Muscle of leg (tissue), 11 donors: ENCODE data around the gene RBM46. TPM values are rescaled to one million over a fixed set of nuclear protein-coding genes. Genes with fewer than 3 reads are reported as not detected.
A peak's percentile ranks its signal among the peaks of the same experiment; 100 is the strongest.
"Not testable (repeated sequence)": the region's sequence is repeated elsewhere in the genome, so short reads cannot be mapped to it uniquely, and the experiment has no call there.

ENCODE experiments used
- DNase-seq: peaks from one replicate; pipeline ENCODE4 v3.0.0; 2013
- H3K27ac ChIP-seq: one replicate; pipeline ENCODE4 v1.5.1; 2013; ENCODE audit warnings: mild to moderate bottlenecking, low read length, control low read depth
- H3K27me3 ChIP-seq: one replicate; pipeline ENCODE4 v1.6.1; 2013; ENCODE audit warnings: low read length; ENCODE audit not compliant: control insufficient read depth, insufficient read depth
- H3K36me3 ChIP-seq: one replicate; pipeline ENCODE4 v1.6.1; 2013; ENCODE audit warnings: low read length; ENCODE audit not compliant: control insufficient read depth, insufficient read depth
- H3K4me1 ChIP-seq: one replicate; pipeline ENCODE4 v1.6.1; 2013; ENCODE audit warnings: low read length; ENCODE audit not compliant: control insufficient read depth, insufficient read depth
- H3K4me3 ChIP-seq: one replicate; pipeline ENCODE4 v1.5.1; 2013; ENCODE audit warnings: low read length, control low read depth
- H3K9me3 ChIP-seq: replicated peaks from 2 replicates; pipeline ENCODE4 v1.6.1; 2013; ENCODE audit warnings: low read depth, low read length; ENCODE audit not compliant: control insufficient read depth
- WGBS: methylation state at CpG from one replicate; pipeline ENCODE4 v1.1.5; 2013; ENCODE audit warnings: missing lambda C conversion rate; ENCODE audit not compliant: insufficient coverage; 5-methylcytosine and 5-hydroxymethylcytosine counted together
- polyA plus RNA-seq, 8 donors: library from polyadenylated mRNA; unstranded; fragments of 120-200 nt; gene quantifications; one replicate each; pipeline versions ENCODE4 v1.2.1 to v1.2.3, GENCODE V29; 2013; ENCODE audit warnings: inconsistent platforms in 1 of 8, low replicate concordance in 1 of 8; ENCODE audit not compliant: insufficient read length in 8 of 8, insufficient read depth in 1 of 8
- total RNA-seq: library from RNA; stranded (reverse); fragments of 120-200 nt; gene quantifications from one replicate; pipeline ENCODE4 v1.2.4, GENCODE V29; 2013

RBM46 gene
- total and polyA plus RNA-seq, 9 donors: 0.03 to 0.11 (median 0.07) TPM; not detected in 3

GRCh38 chr4:154836030-154836429 is 55.0 kb downstream of the RBM46 start:
- H3K9me3 ChIP-seq: peaks cover 2% of the 10 kb centered on the region
- no peak overlapping the region for H3K27ac ChIP-seq
- H3K4me3 ChIP-seq: no peak overlapping the region
- WGBS: 40% methylated on average over 1 of the region's 3 CpGs
- no peaks in the 10 kb centered on the region for H3K4me1 ChIP-seq
- no peak for DNase-seq
- H3K27me3 ChIP-seq: no peaks in the 10 kb centered on the region
- no peaks in the 10 kb centered on the region for H3K36me3 ChIP-seq

DNA sequence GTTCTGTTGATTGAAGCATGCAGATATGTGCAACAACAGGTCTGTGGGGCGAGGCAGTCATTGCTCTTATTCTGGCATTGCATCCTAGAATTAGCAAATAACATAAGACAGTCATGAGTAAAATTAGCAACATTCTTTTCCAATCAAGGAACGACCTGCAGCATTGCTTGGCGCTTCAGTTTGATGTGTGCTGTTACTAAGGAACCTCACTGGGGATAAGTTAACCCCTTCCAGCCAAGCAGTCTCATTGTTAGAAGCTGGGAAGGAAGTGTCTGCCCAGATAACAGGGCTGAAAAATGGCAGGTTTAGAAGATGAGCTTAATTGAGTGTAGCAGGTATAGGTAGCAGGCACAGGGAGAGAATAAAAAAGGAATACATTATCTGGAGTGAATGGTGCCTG is 55.4 kb downstream of the RBM46 start:
- H3K4me1 ChIP-seq: no peaks in the 10 kb centered on the region
- no CpG with 5 or more reads among the region's 3 CpGs for WGBS
- no peak overlapping the region for H3K27ac ChIP-seq
- peaks cover 2% of the 10 kb centered on the region for H3K9me3 ChIP-seq
- H3K27me3 ChIP-seq: no peaks in the 10 kb centered on the region
- H3K36me3 ChIP-seq: no peaks in the 10 kb centered on the region
- no peak overlapping the region for H3K4me3 ChIP-seq
- no peak for DNase-seq

GRCh38 chr4:154838155-154838554 is 57.1 kb downstream of the RBM46 start:
- WGBS: no CpG with 5 or more reads among the region's 3 CpGs
- H3K4me1 ChIP-seq: no peaks in the 10 kb centered on the region
- H3K9me3 ChIP-seq: peaks cover 2% of the 10 kb centered on the region
- no peak for DNase-seq
- H3K27me3 ChIP-seq: no peaks in the 10 kb centered on the region
- no peaks in the 10 kb centered on the region for H3K36me3 ChIP-seq
- no peak overlapping the region for H3K27ac ChIP-seq
- no peak overlapping the region for H3K4me3 ChIP-seq

GRCh38 chr4:154838694-154839093 is 57.6 kb downstream of the RBM46 start:
- Histone ChIP-seq H3K27me3 (no peaks in the 10 kb centered on the region), H3K4me3 (no peak overlapping the region), H3K9me3 (peaks cover 2% of the 10 kb centered on the region), H3K27ac (no peak overlapping the region), H3K4me1 (no peaks in the 10 kb centered on the region), H3K36me3 (no peaks in the 10 kb centered on the region)
- WGBS: 51% methylated on average over 5 of the region's 8 CpGs
- DNase-seq: no peak

DNA sequence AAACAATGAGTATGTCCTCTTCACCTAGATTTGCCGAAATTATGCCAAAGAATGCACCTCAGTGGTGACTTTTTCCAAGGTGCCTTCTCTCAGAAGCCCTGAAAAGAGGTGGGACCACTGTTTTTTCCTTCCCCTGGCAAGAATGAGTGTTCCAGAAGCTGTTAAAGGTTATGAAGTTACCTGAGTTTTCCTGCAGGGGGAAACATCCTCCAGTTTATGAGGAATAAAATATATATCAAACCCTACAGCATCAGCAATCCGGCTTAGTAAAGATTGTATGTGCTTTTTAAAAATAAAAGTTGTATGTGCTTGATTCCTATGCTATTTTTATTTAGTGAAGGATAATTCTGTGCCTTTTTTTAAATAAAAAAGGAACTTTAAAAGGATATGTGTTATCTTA is 73.3 kb downstream of the RBM46 start:
- H3K9me3 ChIP-seq: no peaks in the 10 kb centered on the region
- H3K27me3 ChIP-seq: no peaks in the 10 kb centered on the region
- no peaks in the 10 kb centered on the region for H3K36me3 ChIP-seq
- DNase-seq: peak; percentile 15
- no peaks in the 10 kb centered on the region for H3K4me1 ChIP-seq
- no peak overlapping the region for H3K4me3 ChIP-seq
- 60% methylated on average over 1 of the region's 2 CpGs for WGBS
- no peak overlapping the region for H3K27ac ChIP-seq

- Histone ChIP-seq H3K27ac (no peak overlapping the region), H3K4me1 (no peaks in the 10 kb centered on the region), H3K27me3 (no peaks in the 10 kb centered on the region), H3K4me3 (no peak overlapping the region), H3K9me3 (peaks cover 8% of the 10 kb centered on the region), H3K36me3 (no peaks in the 10 kb centered on the region)
- WGBS: 60% methylated on average over 1 of the region's 1 CpG
- DNase-seq: no peak
These were observed 77.1 kb downstream of the RBM46 start for GRCh38 chr4:154858166-154858565.

- Histone ChIP-seq H3K4me3 (no peak overlapping the region), H3K9me3 (no peaks in the 10 kb centered on the region), H3K4me1 (no peaks in the 10 kb centered on the region), H3K36me3 (no peaks in the 10 kb centered on the region), H3K27ac (no peak overlapping the region), H3K27me3 (no peaks in the 10 kb centered on the region)
- WGBS: 75% methylated on average over 2 of the region's 7 CpGs
- DNase-seq: no peak
These were observed 87.5 kb downstream of the RBM46 start for GRCh38 chr4:154868414-154869194.

- WGBS: 70% methylated on average over 3 of the region's 3 CpGs
- peak; percentile 21 for DNase-seq
- Histone ChIP-seq H3K4me3 (no peak overlapping the region), H3K27me3 (no peaks in the 10 kb centered on the region), H3K27ac (no peak overlapping the region), H3K36me3 (no peaks in the 10 kb centered on the region), H3K4me1 (no peaks in the 10 kb centered on the region), H3K9me3 (peaks cover 2% of the 10 kb centered on the region)
These were observed 88.2 kb downstream of the RBM46 start for GRCh38 chr4:154869301-154869700.

- H3K9me3 ChIP-seq: peaks cover 2% of the 10 kb centered on the region
- no peaks in the 10 kb centered on the region for H3K36me3 ChIP-seq
- DNase-seq: no peak
- H3K4me1 ChIP-seq: no peaks in the 10 kb centered on the region
- no peaks in the 10 kb centered on the region for H3K27me3 ChIP-seq
- H3K27ac ChIP-seq: no peak overlapping the region
- no peak overlapping the region for H3K4me3 ChIP-seq
These were observed 91.1 kb downstream of the RBM46 start for GRCh38 chr4:154872198-154872597.

- H3K27ac ChIP-seq, H3K9me3 ChIP-seq, H3K27me3 ChIP-seq, H3K4me3 ChIP-seq, H3K36me3 ChIP-seq, DNase-seq, H3K4me1 ChIP-seq: not testable (repeated sequence)
- 100% methylated on average over 1 of the region's 4 CpGs for WGBS
These were observed 93.0 kb downstream of the RBM46 start for GRCh38 chr4:154874049-154874448.
